ENCODE measurements around the gene BEND5.

The BEND5 gene

GRCh38 chr1:48726557-48727215 is 50.0 kb downstream of the BEND5 start:
- TF ChIP-seq CTCF (conservative IDR thresholded peaks at IDR 0.05) = no peak
- no peak for TF ChIP-seq ZFX (IDR thresholded peaks at IDR 0.05)
- H3K27ac ChIP-seq = no peak overlapping the region

GRCh38 chr1:48726139-48726538 is 50.6 kb downstream of the BEND5 start:
- TF ChIP-seq CTCF (conservative IDR thresholded peaks at IDR 0.05) (no peak), ZFX (IDR thresholded peaks at IDR 0.05) (no peak)
- no peak overlapping the region for H3K27ac ChIP-seq

GRCh38 chr1:48725341-48726046 is 51.2 kb downstream of the BEND5 start:
- TF ChIP-seq ZFX (IDR thresholded peaks at IDR 0.05) (no peak), CTCF (conservative IDR thresholded peaks at IDR 0.05) (no peak)
- no peak overlapping the region for H3K27ac ChIP-seq

- H3K27ac ChIP-seq = no peak overlapping the region
- TF ChIP-seq CTCF (conservative IDR thresholded peaks at IDR 0.05) (no peak), ZFX (IDR thresholded peaks at IDR 0.05) (no peak)
These were observed 55.8 kb downstream of the BEND5 start for GRCh38 chr1:48720929-48721328.

GRCh38 chr1:48718705-48719104 is 58.0 kb downstream of the BEND5 start:
- no peak overlapping the region for H3K27ac ChIP-seq
- TF ChIP-seq CTCF (conservative IDR thresholded peaks at IDR 0.05) (no peak), ZFX (IDR thresholded peaks at IDR 0.05) (no peak)

GRCh38 chr1:48718116-48718630 is 58.5 kb downstream of the BEND5 start:
- TF ChIP-seq ZFX (IDR thresholded peaks at IDR 0.05) (no peak), CTCF (conservative IDR thresholded peaks at IDR 0.05) (no peak)
- no peak overlapping the region for H3K27ac ChIP-seq

GRCh38 chr1:48717082-48717481 is 59.6 kb downstream of the BEND5 start:
- TF ChIP-seq CTCF (conservative IDR thresholded peaks at IDR 0.05) = no peak
- no peak for TF ChIP-seq ZFX (IDR thresholded peaks at IDR 0.05)
- H3K27ac ChIP-seq = no peak overlapping the region

Measured in C4-2B (cell line).